ENCODE data around the gene ZNF414. TPM values are rescaled to one million over a fixed set of nuclear protein-coding genes. Genes with fewer than 3 reads are reported as not detected.
A peak's percentile ranks its signal among the peaks of the same experiment; 100 is the strongest.

Gene ZNF414
- polyA plus RNA-seq, 3 donors from 2014 or later = 6.0 to 20.8 (median 8.3) TPM

- H3K27ac Mint-ChIP-seq = no peak overlapping the region
- H3K4me1 Mint-ChIP-seq = peaks cover 38 to 66% of the 10 kb centered on the region in 2 donors
- no peaks in the 10 kb centered on the region for H3K9me3 Mint-ChIP-seq
- H3K27me3 Mint-ChIP-seq (ENCODE audit: low read depth in 3 of 3) = peaks cover 0 to 6% (median 0%) of the 10 kb centered on the region in 3 donors
- H3K36me3 Mint-ChIP-seq = peaks cover 16 to 34% (median 31%) of the 10 kb centered on the region in 3 donors
- H3K4me3 Mint-ChIP-seq = no peak overlapping the region
- DNase-seq = no peak
Observed at GRCh38 chr19:8462571-8462970, 51.4 kb downstream of the ZNF414 start.

- no peak for DNase-seq
- Mint-ChIP-seq H3K4me3 (no peak overlapping the region), H3K36me3 (peaks cover 10 to 31% (median 24%) of the 10 kb centered on the region in 3 donors), H3K4me1 (peaks cover 39 to 73% of the 10 kb centered on the region in 2 donors), H3K9me3 (no peaks in the 10 kb centered on the region), H3K27me3 (ENCODE audit: low read depth in 3 of 3) (peaks cover 0 to 4% (median 0%) of the 10 kb centered on the region in 3 donors), H3K27ac (peak overlapping the region in 1 of 6 donors; percentile 19)
Observed at GRCh38 chr19:8461891-8462290, 52.1 kb downstream of the ZNF414 start.

GRCh38 chr19:8461376-8461775, 52.6 kb downstream of the ZNF414 start:
- Mint-ChIP-seq H3K4me1 (peaks cover 43 to 78% of the 10 kb centered on the region in 2 donors), H3K36me3 (peaks cover 10 to 33% (median 24%) of the 10 kb centered on the region in 3 donors), H3K27me3 (ENCODE audit: low read depth in 3 of 3) (peaks cover 0 to 2% (median 0%) of the 10 kb centered on the region in 3 donors), H3K4me3 (peak overlapping the region in 1 of 5 donors; percentile 1), H3K9me3 (no peaks in the 10 kb centered on the region), H3K27ac (peak overlapping the region in 1 of 6 donors; percentile 19)
- no peak for DNase-seq

- H3K27me3 Mint-ChIP-seq (ENCODE audit: low read depth in 3 of 3) = peaks cover 0 to 2% (median 0%) of the 10 kb centered on the region in 3 donors
- peaks cover 48 to 84% of the 10 kb centered on the region in 2 donors for H3K4me1 Mint-ChIP-seq
- no peaks in the 10 kb centered on the region for H3K9me3 Mint-ChIP-seq
- peaks cover 5 to 33% (median 24%) of the 10 kb centered on the region in 3 donors for H3K36me3 Mint-ChIP-seq
- H3K27ac Mint-ChIP-seq = peak overlapping the region in 3 of 6 donors; percentile 15 to 60 (median 24)
- peak overlapping the region in 1 of 5 donors; percentile 39 for H3K4me3 Mint-ChIP-seq
- DNase-seq = no peak
Observed at GRCh38 chr19:8460516-8461298, 53.3 kb downstream of the ZNF414 start.

Other genes starting within 250 kb of the ZNF414 start
- gene CD320, start 205.8 kb downstream of the ZNF414 start, polyA plus RNA-seq = 100 to 1,000 TPM in 1 of 3 donors, 10 to 100 TPM in 2; 86.4 to 105 (median 90.3) TPM
- gene NDUFA7, start 192.8 kb downstream of the ZNF414 start, polyA plus RNA-seq = 100 to 1,000 TPM in 2 of 3 donors, 10 to 100 TPM in 1; 95.2 to 173 (median 132) TPM
- gene RPS28, start 192.7 kb downstream of the ZNF414 start, polyA plus RNA-seq = 1,000 to 10,000 TPM in 2 of 3 donors, 100 to 1,000 TPM in 1; 690 to 1,852 (median 1,290) TPM
- 1 to 10 TPM; 4.8 to 8.0 (median 5.3) TPM for gene KANK3, start 170.9 kb downstream of the ZNF414 start, polyA plus RNA-seq
- not detected for gene ANGPTL4, start 150.0 kb downstream of the ZNF414 start, polyA plus RNA-seq
- 100 to 1,000 TPM in 1 of 3 donors, 10 to 100 TPM in 2; 38.1 to 106 (median 53.4) TPM for gene RAB11B, start 123.8 kb downstream of the ZNF414 start, polyA plus RNA-seq
- 10 to 100 TPM; 43.9 to 71.4 (median 59.4) TPM for gene MARCHF2, start 100.9 kb downstream of the ZNF414 start, polyA plus RNA-seq
- 100 to 1,000 TPM; 163 to 287 (median 209) TPM for gene HNRNPM, start 69.2 kb downstream of the ZNF414 start, polyA plus RNA-seq
- 1 to 10 TPM; 1.9 to 3.7 (median 2.5) TPM for gene PRAM1, start 11.5 kb downstream of the ZNF414 start, polyA plus RNA-seq
- gene MYO1F, start 63.3 kb upstream of the ZNF414 start, polyA plus RNA-seq = 100 to 1,000 TPM; 104 to 340 (median 110) TPM
- 1 to 10 TPM; 1.4 to 7.4 (median 2.3) TPM for gene ADAMTS10, start 96.5 kb upstream of the ZNF414 start, polyA plus RNA-seq
- not detected for gene NFILZ, start 116.5 kb upstream of the ZNF414 start, polyA plus RNA-seq
- not detected for gene ACTL9, start 184.6 kb upstream of the ZNF414 start, polyA plus RNA-seq
- gene OR2Z1, start 207.5 kb upstream of the ZNF414 start, polyA plus RNA-seq = not detected

Data from immature natural killer cell (primary cell).